B cell (primary cell): ENCODE data around the gene SLC35G2.

Experiments
- EZH2 ChIP-seq: IDR thresholded peaks from 2 replicates; pipeline ENCODE4 v1.6.1; 2012; ENCODE audit warnings: borderline replicate concordance, low read depth, mild to moderate bottlenecking, moderate library complexity, low read length; ENCODE audit not compliant: insufficient read depth, poor library complexity, severe bottlenecking
- TF ChIP-seq, protein P1 (sequence below): fragments of 200-600 bp; IDR thresholded peaks from one replicate; pipeline ENCODE4 v1.8.0; 2022; ENCODE audit warnings: antibody characterized with exemption, mild to moderate bottlenecking

DNA sequence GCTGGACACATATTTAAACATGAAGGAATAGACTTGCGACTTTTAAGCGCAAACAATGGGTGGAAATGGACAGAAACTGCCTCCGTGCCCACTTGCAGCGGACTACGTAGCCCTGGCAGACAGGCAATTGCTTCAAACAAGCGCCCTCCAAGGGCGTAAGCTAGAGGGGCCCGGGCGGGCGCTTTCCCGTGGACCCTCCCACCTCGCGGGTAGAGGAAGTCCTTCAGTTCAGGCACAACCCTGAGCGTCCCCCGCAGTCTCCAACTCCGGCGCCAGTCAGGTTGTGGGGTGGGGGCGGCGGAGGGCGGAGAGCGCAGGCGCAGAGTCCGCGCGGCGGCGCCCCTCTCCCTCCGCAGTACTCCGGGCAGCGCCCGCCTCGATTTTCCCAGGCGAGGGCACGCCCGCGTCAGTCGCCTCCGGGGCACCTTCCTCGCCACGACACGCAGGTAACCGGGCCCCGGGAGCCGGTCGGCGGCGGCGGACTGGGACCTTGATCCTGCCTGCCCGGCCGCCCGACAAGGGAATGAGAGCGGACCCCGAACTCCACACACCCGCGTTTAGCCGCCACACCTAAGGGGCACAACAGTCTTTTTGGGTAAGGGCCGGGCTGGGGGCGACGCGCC, at the start of gene SLC35G2:
- TF ChIP-seq, protein P1, sequence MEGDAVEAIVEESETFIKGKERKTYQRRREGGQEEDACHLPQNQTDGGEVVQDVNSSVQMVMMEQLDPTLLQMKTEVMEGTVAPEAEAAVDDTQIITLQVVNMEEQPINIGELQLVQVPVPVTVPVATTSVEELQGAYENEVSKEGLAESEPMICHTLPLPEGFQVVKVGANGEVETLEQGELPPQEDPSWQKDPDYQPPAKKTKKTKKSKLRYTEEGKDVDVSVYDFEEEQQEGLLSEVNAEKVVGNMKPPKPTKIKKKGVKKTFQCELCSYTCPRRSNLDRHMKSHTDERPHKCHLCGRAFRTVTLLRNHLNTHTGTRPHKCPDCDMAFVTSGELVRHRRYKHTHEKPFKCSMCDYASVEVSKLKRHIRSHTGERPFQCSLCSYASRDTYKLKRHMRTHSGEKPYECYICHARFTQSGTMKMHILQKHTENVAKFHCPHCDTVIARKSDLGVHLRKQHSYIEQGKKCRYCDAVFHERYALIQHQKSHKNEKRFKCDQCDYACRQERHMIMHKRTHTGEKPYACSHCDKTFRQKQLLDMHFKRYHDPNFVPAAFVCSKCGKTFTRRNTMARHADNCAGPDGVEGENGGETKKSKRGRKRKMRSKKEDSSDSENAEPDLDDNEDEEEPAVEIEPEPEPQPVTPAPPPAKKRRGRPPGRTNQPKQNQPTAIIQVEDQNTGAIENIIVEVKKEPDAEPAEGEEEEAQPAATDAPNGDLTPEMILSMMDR = no peak
- TF ChIP-seq EZH2 = peak; percentile 40
